ENCODE measurements around the gene CLN3. TPM values are rescaled to one million over a fixed set of nuclear protein-coding genes. Genes with fewer than 3 reads are reported as not detected.
A peak's percentile ranks its signal among the peaks of the same experiment; 100 is the strongest.
"Not testable (repeated sequence)": the region's sequence is repeated elsewhere in the genome, so short reads cannot be mapped to it uniquely, and the experiment has no call there.

The CLN3 gene
- total and polyA plus RNA-seq, 9 of the 15 experiments (the other 6 are each of a cell fraction or from before 2014, with no cell fraction given) = 2.5 to 27.1 (median 11.6) TPM

DNA sequence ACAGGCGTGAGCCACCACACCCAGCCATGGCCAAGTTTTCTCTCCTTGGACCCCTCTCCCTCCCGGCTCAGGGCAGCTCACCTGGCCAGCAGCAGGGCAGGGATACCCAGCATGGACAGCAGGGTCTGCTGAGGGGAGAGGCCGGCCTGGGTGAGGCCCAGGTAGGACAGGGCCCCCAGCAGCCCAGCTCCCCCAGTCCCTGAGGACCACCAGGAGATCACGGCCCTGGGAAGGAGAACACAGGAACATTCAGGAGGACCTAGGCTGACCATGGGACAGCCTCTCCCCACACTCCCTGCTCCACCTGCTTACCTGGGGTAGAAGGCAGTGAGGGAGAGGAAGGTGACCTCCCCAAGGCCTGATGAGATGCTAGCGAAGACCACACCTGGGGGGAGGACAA lies 5.6 kb downstream of the CLN3 start:
- peaks cover 3% of the 10 kb centered on the region; the same call in 2 of the 3 replicates for H3K79me2 ChIP-seq (ENCODE audit: control insufficient read depth, insufficient read depth, low read length)
- in situ Hi-C loops (cut with MboI) (loop anchor here (25.0 kb wide), 1 partner anchor 1726 kb away; no protein-coding TSS in a partner anchor), intact Hi-C loops (cut with micrococcal nuclease) (no loop called here)
- H3K4me1 ChIP-seq (replicated peaks in 1 of 2; ENCODE audit: control insufficient read depth in 2 of 2, insufficient read depth in 2 of 2, low read length in 2 of 2) = peaks cover 0 to 11% of the 10 kb centered on the region in 2 experiments; a peak in 2 of 5 replicates
- no peak overlapping the region; a peak in 1 of 4 replicates for H3K9ac ChIP-seq (ENCODE audit: insufficient read depth in 1 of 2, low read depth in 2 of 2, low read length in 2 of 2)
- no peak overlapping the region for H2AFZ ChIP-seq (ENCODE audit: low read depth, low read length)
- ATAC-seq (no peak), FAIRE-seq (no peak), DNase-seq (ENCODE audit: extremely low read depth in 1 of 4, low spot score in 3 of 4) (no peak)
- H3K27me3 ChIP-seq (ENCODE audit: control insufficient read depth in 2 of 2, insufficient read depth in 2 of 2, low read length in 2 of 2) = no peaks in the 10 kb centered on the region
- peaks cover 40% of the 10 kb centered on the region; the same call in 2 of the 3 replicates for H3K36me3 ChIP-seq (ENCODE audit: control insufficient read depth, insufficient read depth, low read length)
- no peaks in the 10 kb centered on the region for H3K9me3 ChIP-seq (replicated peaks; ENCODE audit: control insufficient read depth, insufficient read depth, low read depth, low read length)
- BruUV-seq (replicated peaks) = no TSS peak
- H3K4me2 ChIP-seq (ENCODE audit: insufficient read depth, low read length) = no peak overlapping the region
- no peaks in the 10 kb centered on the region for H3K9me1 ChIP-seq (ENCODE audit: control insufficient read depth, insufficient read depth, low read length)
- CTCF ChIA-PET (ENCODE audit: low intra/inter-chr PET ratio) = no interaction called here
- H3K4me3 ChIP-seq = no peak overlapping the region
- H4K20me1 ChIP-seq (replicated peaks; ENCODE audit: control insufficient read depth, insufficient read depth, low read length) = no peaks in the 10 kb centered on the region
- 96% methylated on average over 4 of the region's 5 CpGs for whole genome bisulfite sequencing (ENCODE audit: insufficient coverage, low coverage, missing lambda C conversion rate)
- no peak overlapping the region for H3K27ac ChIP-seq (ENCODE audit: extremely low read depth, low read depth, low read length)
- TF ChIP-seq BRD9 (IDR thresholded peaks at IDR 0.05; ENCODE audit: low read depth, partially characterized antibody) (no peak), MLLT1 (IDR thresholded peaks at IDR 0.05) (no peak), ZNF551 (CRISPR knock-in tag; IDR thresholded peaks at IDR 0.05) (no peak), POLR2G (IDR thresholded peaks at IDR 0.05; ENCODE audit: low read depth, low read length) (0 out of 2 replicates have a peak, but pooled peaks have one; percentile 24)
- POLR2A ChIA-PET = interaction anchor here (1.1 kb wide), 1 partner anchor 12 kb away, joined by 4 read pairs; no protein-coding TSS in a partner anchor

DNA sequence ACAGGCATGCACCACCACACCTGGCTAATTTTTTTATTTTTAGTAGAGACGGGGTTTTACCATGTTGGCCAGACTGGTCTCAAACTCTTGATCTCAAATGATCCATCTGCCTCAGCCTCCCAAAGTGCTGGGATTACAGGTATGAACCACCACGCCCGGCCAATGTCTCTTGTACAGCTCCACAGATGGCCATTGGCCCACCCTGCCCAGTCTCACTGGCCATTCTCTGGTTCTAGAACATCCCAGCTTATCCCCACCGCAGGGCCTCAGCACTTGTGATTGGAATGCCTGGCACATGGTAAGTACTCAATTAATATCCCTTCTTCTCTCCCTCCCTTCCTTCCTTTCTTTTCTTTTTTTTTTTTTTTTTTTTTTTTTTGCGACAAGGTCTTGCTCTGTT lies 8.5 kb downstream of the CLN3 start:
- H2AFZ ChIP-seq (ENCODE audit: low read depth, low read length); H3K4me1 ChIP-seq (replicated peaks in 1 of 2; ENCODE audit: control insufficient read depth in 2 of 2, insufficient read depth in 2 of 2, low read length in 2 of 2); FAIRE-seq; H3K9me3 ChIP-seq (replicated peaks; ENCODE audit: control insufficient read depth, insufficient read depth, low read depth, low read length); BruUV-seq (replicated peaks); intact Hi-C loops (cut with micrococcal nuclease); DNase-seq (ENCODE audit: extremely low read depth in 1 of 4, low spot score in 3 of 4); H3K9me1 ChIP-seq (ENCODE audit: control insufficient read depth, insufficient read depth, low read length); CTCF ChIA-PET (ENCODE audit: low intra/inter-chr PET ratio); ATAC-seq; H3K4me3 ChIP-seq; H4K20me1 ChIP-seq (replicated peaks; ENCODE audit: control insufficient read depth, insufficient read depth, low read length); POLR2A ChIA-PET; H3K27me3 ChIP-seq (ENCODE audit: control insufficient read depth in 2 of 2, insufficient read depth in 2 of 2, low read length in 2 of 2); H3K9ac ChIP-seq (ENCODE audit: insufficient read depth in 1 of 2, low read depth in 2 of 2, low read length in 2 of 2); H3K27ac ChIP-seq (ENCODE audit: extremely low read depth, low read depth, low read length); H3K4me2 ChIP-seq (ENCODE audit: insufficient read depth, low read length); H3K79me2 ChIP-seq (ENCODE audit: control insufficient read depth, insufficient read depth, low read length): not testable (repeated sequence)
- in situ Hi-C loops (cut with MboI) = loop anchor here (25.0 kb wide), 1 partner anchor 1729 kb away; no protein-coding TSS in a partner anchor
- 83% methylated on average over 4 of the region's 5 CpGs for WGBS (ENCODE audit: insufficient coverage, low coverage, missing lambda C conversion rate)
- peaks cover 51% of the 10 kb centered on the region; the same call in 1 of the 3 replicates for H3K36me3 ChIP-seq (ENCODE audit: control insufficient read depth, insufficient read depth, low read length)
